HG03520 (cell line): ENCODE measurements around the gene ADGRG2.
"Not testable (repeated sequence)": the region's sequence is repeated elsewhere in the genome, so short reads cannot be mapped to it uniquely, and the experiment has no call there.

Source experiments
- ATAC-seq: cut with Tn5 transposase; IDR thresholded peaks from one replicate; pipeline ENCODE4 v1.9.1; 2021; ENCODE audit warnings: mild to moderate bottlenecking, moderate library complexity; ENCODE audit not compliant: unreplicated experiment

The ADGRG2 gene

GRCh38 chrX:19089555-19090040 lies 32.7 kb downstream of the ADGRG2 start:
- ATAC-seq, result no peak

- ATAC-seq, result no peak
Measured at GRCh38 chrX:19086102-19086772, 36.0 kb downstream of the ADGRG2 start.

GRCh38 chrX:19085666-19086065 lies 36.6 kb downstream of the ADGRG2 start:
- no peak for ATAC-seq

DNA sequence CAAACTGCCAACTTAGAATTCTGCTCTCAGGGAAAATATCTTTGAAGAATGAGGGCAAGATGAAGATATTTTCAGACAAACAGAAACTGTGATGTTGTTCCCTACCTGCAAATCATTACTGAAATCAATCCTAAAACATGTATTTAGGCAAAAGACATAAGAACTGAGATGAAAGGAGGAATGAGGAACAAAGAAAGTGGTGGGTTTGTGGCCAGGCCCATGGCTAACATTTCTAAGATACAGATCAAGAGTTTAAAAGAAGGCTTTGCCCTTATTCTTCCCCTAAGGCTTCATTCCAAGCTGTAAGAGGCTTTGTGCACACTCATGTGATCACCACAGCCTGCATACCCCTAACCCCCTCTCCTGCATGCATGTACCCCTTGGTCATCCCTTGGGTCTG lies 46.5 kb downstream of the ADGRG2 start:
- no peak for ATAC-seq

- ATAC-seq, result no peak
Measured at GRCh38 chrX:19072372-19072771, 49.9 kb downstream of the ADGRG2 start.

GRCh38 chrX:19070555-19070994 lies 51.7 kb downstream of the ADGRG2 start:
- ATAC-seq, result no peak

GRCh38 chrX:19066987-19067386 lies 55.3 kb downstream of the ADGRG2 start:
- not testable (repeated sequence) for ATAC-seq

GRCh38 chrX:19065535-19065934 lies 56.7 kb downstream of the ADGRG2 start:
- no peak for ATAC-seq

DNA sequence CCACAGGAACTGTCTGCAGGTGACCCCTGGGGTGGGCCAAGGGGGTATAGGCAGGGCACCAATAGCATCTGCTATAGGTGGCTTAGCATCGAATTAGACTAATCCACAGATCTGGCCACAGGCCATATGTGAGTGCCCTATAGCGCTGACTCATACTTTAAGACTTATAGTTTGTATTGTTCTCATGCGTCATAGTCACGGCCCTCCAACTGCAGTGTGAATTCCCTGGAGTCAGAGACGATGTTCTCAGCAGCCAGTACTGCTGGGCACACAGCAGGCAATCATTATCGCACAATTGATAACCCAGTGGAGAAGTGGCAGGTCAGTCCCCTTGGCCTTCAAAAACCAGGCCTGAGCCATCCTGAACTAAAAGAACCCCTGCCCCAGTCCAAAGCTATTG lies 58.1 kb downstream of the ADGRG2 start:
- ATAC-seq, result no peak

DNA sequence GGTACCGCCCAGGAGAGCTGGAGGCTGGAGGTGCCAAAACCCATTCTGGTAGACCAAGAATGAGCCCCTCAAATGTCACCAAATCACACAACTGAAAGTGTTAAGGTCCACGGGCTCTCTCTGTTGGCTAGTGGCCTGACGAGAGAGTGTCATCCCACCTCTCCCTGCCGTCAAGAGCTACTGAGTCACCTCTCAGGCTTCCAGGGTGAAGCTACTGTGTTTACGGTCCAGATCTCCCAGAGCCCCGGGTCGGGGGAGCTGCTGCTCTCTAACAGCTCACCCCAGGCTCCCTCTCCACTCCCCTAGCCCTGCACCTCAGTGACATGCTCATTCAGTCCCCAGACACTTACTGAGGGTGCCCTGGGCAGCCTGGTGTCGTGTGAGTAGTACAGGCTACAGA lies 59.2 kb downstream of the ADGRG2 start:
- ATAC-seq, result no peak

DNA sequence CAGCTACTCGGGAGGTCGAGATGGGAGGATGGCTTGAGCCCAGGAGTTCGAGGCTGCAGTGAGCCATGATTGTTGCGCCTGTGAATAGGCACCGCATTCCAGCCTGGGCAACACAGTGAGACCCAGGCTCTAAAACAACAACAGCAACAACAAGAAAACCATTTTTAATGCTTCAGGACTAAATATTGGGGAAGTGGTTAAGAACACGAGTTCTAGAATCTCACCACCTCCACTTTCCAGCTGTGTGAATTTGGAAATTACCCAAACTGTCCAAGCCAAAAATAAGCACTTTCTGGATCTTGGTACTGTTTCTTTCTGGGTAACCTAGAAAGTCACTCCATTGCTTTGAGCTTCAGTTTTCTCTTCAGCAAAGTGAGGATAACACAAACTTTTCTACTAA lies 63.2 kb downstream of the ADGRG2 start:
- no peak for ATAC-seq

- ATAC-seq, result no peak
Measured at GRCh38 chrX:19057856-19058255, 64.4 kb downstream of the ADGRG2 start.

- no peak for ATAC-seq
Measured at GRCh38 chrX:19049110-19049509, 73.2 kb downstream of the ADGRG2 start.

DNA sequence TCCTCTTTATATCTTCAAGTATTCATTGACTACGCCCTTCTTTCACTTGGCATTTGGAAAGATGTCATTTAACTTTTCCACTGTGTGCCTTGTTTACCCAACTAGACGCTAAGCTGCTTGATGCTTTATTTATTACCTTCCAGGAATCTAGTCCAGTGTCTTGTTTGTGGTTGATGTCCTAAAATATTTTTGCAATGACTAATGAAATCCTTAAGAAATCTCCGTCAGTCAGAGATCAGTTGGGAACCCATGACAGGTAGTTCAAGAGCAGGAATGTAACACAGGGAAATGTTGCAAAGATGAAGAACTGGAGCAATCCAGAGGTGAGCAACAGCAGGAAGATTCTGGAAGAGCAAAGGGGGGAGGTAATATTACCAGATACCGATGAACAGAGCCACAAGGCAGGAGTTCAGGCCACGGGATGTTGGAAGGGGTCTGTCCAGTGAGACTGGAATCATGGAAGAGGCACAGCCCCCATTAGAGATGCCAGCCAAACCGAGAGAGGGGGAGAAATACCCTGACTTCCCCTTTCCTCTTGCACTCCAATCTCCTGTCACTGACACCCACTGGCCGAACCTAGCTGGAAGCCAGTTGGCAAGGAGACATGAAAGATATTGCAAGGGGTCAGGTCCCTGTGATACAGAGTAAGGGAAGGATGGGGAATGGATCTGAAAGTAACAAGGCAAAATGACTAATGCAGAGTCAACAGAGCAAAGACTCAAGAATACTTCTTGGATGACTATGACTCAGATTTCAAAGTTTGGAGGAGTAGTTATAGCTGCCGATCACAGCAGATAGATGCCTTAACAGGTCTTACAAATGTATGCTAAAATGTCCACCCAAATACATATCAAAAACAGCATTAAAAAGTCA lies 75.7 kb downstream of the ADGRG2 start:
- ATAC-seq, result no peak

DNA sequence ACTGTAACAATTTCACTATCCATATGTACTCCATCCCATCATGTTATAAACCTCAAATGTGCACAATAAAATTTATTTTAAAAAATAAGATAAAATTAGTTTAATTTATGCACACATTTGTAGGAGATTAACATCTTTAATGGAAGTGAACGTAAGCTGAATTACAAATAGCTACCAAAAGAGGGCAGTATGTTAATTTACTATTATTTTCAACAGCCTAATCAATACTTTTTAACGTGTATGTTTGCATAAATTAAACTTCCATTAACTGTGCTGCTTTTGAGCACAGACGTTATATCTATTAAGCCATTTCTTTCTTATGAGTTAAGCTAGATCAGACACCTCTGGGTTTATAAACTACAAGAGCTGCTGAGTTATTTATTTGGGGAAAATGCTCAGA lies 81.9 kb downstream of the ADGRG2 start:
- no peak for ATAC-seq

GRCh38 chrX:19034025-19034424 lies 88.2 kb downstream of the ADGRG2 start:
- ATAC-seq, result no peak

DNA sequence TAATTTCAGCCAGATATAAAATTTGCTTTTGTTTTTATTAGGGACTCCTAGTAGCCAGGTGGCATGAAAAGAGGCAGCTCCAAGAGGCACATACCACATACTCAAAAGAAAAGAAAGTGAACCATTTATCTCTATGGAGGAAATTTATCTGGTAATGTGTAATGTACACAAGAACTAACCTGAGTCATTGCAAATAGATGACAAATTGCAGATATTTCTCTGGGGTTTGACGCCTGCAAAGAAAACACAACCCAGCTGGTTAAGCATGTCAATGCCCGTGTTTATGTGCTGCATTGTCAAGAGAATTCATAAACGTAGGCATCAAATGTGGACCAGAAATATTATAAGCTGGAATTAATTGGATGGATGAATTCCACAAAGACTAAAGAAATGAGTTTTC lies 91.5 kb downstream of the ADGRG2 start:
- no peak for ATAC-seq

DNA sequence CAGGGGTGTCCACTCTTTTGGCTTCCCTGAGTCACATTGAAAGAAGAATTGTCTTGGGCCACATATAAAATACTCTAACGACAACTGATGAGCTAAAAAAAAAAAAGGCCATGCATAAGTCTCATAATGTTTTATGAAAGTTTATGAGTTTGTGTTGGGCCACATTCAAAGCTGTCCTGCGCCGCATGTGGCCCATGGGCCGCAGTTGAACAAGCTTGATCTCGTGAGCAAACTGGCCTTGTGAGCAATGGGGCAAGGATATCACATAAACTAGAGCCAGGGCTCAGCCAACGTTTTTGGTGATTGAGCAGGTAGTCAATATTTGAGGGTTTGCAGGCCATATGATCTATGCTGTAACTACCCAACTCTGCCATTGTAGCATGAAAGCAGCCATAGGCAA lies 93.7 kb downstream of the ADGRG2 start:
- no peak for ATAC-seq

DNA sequence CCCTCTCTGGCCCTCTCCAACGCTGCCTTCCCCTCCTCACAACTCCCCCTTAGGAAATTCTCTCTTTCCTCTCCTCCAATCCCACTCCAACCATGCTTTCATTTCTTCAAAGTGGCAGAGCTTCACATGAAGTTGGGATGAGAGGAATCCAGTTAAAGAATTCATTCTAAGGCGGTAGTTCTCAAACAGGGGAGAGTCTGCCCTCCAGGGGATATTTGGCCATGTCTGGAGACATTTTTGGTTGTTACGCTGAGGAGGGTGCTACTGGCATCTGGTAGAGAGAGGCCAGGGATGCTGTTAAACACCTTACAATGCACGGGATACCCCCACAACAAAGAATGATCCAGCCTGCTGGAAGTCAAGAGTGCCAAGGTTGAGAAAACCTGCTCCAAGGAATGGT lies 97.9 kb downstream of the ADGRG2 start:
- no peak for ATAC-seq

GRCh38 chrX:19019996-19020395 lies 102.3 kb downstream of the ADGRG2 start:
- ATAC-seq, result no peak

DNA sequence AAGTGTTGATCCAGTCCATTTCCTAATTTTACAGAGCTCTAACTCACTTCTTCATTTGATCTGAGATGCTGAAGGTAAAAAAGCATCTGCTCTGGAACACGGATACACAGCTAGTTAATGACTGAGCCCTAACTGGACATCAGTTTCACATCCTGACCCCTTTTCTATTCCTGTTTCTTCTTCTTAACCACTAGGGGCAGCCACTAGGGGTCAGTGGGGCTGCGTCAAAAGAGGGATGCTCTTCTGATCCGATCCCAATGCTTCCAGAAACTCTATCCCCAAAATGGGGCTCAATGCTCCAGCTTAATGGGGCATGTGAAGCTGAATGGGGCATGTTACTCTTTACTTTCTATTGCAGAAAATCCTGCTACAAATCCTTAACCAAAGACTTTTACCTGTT lies 105.0 kb downstream of the ADGRG2 start:
- no peak for ATAC-seq

DNA sequence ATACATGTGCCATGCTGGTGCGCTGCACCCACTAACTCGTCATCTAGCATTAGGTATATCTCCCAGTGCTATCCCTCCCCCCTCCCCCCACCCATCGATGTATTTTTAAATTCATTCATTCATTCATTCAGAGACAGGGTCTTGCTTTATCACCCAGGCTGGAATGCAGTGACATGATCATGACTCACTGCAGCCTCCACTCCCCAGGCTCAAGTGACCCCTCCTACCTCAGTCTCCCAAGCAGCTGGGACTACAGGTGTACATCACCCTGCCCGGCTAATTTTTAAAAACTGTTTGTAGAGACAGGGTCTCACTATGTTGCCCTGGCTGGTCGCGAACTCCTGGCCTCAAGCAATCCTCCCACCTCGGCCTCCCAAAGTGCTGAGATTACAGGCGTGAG lies 105.7 kb downstream of the ADGRG2 start:
- ATAC-seq, result not testable (repeated sequence)
